DMS 273 (cell line): ENCODE measurements around the gene NFIC.

Experiments used
- DNase-seq: peaks from one replicate; lab custom pipeline; 2025; ENCODE audit not compliant: unreplicated experiment; lab: John Stamatoyannopoulos, UW

NFIC gene

DNA sequence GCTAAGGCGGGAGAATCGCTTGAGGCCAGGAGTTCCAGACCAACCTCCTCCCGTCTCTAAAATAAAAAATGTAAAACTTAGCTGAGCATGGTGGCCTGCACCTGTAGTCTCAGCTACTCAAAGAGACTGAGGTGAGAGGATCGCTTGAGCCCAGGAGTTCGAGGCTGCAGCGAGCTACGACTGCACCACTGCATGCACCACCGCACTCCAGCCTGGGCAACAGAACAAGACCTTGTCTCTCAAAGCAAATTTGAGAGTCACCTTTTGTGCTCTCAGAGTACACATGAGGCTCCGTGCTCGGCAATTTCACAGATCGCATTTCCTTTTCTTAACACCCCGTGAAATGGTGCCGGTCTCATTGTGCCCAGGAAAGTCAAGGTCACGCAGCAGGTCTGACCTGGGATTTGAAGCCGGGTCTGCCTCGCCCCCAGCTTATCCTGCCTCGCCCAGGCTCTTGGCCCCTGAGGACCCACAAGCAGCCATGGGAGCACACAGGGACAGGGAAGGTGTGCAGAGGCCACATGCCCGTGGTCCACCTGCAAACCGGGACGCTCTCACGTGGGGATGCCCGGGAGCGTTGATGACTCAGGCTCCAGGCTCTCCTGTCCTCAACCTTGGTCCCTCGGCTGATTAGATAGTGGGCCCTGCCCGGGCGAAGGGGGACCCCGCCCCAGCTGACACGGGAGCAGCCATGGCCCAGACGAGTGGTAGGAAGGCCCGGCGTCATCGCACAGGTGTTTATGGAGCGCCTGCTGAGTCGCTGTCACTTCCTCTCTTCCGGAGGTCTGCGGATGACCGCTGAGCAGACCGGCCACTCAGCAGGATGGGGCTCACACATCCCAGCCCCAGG lies 115.1 kb downstream of the NFIC start:
- DNase-seq, result no peak

DNA sequence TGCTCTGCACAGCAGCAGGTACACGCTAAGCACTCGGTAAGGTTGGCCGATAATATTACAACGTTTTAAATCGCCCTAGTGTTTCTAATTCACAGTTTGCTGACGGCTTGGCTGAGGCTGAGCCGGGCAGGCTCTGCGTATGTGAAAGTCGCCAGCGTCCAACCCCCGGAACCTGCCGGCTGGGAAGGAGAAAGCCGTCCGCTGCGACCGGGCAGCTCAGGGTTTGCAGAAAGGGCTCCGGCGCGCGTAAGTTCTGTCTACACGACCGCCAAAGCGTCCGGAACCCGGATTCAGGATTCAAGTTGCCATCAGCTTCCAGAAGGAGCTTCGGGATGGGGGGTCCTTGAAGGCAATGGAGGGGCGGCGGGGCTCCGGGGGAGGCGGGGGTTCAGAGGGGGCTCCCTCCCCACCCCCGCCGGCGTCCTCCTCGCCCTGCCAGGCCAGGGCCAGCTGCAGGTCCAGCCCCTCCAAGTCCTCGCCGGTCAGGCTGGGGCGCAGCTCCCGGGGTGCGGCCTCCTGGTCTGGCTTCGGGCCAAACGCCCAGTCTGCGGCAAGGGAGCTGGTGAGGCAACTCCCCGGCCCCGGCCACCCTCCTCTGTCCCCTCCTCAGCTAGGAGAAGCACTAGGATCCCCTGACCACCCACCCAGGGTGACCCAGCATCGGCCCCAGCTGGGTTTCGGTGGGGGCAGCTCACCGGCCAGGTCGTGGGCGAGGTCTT lies 116.3 kb downstream of the NFIC start:
- DNase-seq, result peak; percentile 52

DNA sequence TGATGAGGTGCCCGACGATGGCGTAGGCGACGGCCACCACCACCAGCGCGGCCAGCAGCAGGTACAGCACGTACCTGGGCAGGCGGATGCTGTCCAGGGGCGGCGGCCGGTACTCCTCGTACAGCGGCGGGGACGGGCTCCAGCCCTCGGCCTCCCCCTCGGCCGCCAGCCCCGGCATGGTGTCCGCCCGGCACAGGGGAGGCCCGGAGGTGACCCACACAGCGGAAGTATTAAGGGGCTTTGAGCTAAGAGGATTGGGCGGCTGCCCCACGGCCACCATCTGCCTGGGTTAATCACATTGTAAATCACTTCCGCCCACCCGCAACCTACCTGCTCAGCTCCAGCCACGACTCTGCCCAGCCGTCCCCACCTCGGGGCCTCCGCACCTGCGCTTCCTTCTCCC lies 116.8 kb downstream of the NFIC start, which contains the start of gene SMIM44:
SMIM44 (minus strand) TSS at position 216 of the 403 bp plus-strand sequence; CDS start at position 178, 38 bp downstream.
- DNase-seq, result no peak

DNA sequence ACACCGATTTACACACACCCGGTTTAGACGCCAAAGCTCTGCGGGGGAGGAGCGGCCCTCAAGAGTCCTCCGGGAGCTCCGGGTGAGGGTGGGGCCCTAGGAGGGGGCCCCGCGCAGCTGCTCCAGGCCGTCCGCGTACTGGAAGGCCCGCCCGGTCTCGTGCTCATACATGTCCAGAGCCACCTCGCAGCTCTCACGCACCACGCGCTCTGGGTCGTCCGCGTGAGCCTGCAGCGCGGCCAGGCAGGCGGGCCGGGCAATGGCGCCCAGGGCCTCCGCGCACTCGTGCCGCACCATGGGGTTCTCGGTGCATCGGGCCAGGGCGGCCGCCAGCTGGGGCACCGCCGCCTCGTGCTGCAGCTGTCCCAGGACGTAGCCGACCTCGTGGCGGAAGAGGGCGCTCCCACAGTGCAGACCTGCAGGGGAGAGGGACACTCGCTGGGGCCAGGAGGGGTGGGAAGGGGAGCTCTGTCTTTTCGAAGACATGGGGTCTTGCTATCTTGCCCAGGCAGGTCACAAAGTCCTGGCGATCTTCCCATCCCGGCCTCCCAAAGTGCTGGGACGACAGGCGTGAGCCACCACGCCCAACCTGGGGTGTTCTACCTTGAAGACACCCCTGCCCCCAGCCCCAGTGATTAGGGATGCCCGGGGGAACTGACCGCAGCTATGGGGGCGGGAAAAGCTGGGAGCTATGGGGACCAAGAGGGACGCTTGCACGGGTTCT lies 125.2 kb downstream of the NFIC start:
- DNase-seq, result no peak

DNA sequence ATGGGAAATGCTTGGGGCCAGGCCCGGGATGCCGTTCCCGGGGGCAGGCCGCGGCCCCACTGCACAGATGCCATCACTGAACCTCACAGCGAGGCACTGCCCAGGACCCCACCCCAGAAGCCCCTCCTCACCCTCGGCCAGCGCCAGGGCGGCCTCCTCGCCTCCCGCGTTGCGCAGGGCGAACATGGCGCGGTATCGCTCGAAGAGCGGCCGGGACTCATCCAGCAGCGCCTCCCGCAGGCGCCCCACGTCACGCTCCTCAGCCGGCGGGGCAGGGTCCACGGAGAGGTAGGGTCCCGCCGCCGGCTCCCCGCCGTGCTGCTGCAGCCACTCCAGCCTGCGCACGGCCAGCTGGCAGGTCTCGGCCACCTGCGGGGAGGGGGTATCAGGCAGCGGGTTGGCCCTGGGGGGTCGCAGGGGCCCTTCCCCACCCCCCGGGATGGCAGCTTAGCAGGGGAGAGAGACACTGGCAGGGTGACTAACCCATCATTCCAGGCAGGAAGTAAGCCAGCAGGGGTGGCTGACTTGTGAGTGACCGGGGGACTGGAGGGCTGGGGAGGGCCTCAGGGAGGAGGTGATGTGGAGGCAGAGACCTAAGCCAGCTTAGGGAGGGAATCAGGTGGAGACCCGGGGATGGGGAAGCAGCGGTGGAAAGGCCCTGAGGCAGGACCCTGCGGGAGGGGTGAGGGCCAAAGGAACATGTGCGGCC lies 125.9 kb downstream of the NFIC start:
- no peak for DNase-seq

DNA sequence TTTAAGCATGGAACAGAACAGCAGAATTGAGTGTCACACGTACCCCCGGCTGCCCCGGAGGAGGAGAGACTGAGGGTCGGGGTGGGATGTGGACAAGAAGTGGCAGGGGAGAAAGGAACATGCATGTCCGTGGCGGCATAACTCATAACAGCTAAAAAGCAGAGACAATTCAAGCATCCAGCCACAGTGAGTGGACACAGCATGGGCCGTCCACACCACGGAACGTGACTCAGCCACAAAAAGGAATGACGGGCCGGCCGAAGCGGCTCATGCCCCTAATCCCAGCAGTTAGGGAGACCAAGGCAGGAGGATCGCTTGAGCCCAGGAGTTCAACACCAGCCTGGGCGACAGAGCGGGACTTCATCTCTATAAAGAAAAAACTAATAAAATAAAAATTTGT lies 126.5 kb downstream of the NFIC start:
- DNase-seq, result no peak

DNA sequence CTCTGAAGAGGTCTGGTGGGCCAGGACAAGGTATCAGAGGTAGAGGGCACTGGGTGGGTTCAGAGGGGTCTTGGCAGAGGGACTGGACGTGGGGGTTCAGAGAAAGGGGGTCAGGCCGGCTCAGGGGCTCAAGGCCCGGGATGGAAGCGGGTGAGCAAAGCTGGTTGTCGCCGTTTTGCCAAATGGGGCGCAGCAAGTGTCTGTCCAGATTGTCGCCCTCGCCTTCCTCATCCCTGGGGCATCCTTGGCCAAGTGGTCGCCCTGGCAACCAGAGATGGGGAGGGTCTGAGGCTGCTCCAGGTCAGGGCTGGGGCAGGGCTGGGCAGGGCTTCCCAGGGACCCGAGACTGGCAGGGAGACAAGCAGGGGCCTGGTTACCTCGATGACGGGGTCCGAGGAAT lies 127.3 kb downstream of the NFIC start:
- no peak for DNase-seq

DNA sequence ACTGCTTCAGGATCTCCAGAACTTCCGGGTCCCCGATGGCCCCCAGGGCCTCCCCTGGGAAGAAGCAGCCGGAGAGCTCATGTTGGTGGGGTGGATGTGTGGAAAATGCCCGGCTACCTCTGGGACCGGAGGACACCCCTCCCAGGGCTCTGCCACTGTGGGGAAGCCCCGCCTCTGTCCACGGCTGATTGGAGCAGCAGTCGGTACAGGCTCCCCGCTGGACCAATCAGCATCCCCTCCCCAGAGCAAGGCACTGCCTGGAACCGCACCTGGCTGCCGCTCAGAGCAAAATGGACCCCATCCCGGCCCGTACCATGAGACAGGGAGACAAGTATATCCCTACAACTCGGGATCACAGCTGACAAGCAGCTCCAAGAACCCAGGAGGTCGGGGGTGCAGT lies 127.7 kb downstream of the NFIC start:
- peak; percentile 55 for DNase-seq

DNA sequence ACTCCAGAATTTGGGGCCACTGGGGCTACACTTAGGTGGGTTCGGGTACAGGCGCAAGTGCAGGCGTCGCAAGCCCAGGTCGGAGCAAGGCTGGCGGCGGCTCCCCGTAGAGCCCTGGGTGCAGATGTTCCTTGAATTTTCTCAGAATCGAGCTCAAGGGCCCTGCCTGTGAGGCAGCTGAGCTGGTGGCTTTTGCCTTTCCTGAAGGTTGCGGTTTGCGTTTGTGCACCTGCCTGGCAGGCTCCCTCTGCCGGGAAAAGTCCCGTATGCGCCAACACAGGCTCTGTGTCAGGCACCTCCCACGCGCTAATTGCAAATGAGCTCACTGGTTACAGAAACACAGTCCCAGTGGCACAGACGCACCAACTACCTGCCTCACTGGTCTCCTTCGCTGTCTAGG lies 128.2 kb downstream of the NFIC start:
- DNase-seq, result peak; percentile 29

DNA sequence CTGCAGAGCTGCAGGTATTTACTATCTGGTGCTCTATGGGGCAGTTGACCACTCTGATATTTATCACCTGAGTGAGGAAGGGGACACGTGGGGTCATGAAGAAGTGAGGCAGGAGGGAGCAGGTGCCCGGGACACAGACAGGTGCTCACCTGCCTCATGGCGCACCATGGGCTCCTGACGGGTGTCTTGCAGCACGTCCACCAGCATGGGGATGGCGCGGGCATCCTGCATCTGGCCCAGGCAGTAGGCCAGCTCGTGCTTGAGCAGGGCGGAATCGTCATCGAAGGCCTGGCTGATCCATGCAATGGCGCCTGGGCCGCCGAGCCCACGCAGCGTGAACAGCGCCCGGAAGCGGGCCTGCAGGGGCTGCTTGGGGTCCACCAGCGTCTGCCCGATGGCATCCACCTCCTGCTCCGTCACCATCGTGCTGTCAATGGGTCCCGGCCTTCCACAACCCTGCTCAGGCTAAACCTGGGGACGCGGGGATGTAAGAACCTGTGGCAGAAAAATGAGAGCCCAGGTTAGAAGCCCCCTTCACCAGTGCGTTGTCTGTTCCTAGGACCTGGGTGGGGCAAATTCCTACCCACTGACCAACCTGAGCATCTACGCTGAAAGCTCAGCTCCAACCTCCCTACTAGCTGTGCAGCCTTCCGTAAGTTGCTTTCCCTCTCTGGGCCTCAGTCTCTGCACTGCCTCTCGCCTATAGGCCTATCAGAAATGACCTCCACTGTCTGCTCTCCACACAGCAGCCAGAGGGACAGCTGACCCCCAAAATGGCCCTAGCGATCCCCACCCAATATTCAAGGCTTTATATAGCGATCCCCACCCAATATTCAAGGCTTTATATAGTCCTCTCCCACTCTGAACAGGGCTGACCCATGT lies 130.2 kb downstream of the NFIC start:
- DNase-seq, result no peak

DNA sequence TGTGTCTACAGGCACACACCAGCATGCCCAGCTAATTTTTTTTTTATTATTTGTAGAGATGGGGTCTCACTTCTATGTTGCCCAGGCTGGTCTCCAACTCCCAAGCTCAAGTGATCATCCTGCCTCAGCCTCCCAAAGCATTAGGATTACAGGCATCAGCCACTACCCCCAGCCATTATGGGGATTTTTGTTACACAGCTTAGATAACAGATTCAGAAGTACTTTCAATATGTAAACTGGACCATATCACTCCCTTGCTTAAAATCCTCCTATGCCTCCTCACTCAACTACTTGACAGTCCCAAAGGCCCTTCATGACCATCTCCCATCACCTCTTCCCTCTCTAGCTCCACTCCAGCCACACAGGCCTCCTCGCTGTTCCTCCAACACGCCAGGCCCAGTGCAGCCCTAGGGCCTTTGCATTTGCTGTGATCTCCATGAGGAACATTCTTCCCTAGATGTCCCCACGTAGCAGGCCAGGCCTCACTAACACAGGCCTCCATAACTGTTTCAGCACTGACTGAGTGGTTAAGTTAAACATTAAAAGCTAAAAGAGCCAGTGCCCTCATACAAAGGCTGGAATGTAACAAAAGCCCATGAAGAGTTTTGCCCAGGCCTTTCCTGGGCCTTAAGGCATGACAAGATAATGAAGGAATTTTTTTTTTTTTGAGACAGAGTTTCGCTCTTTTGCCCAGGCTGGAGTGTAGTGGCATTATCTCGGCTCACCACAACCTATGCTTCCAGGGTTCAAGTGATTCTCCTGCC lies 131.6 kb downstream of the NFIC start:
- DNase-seq, result no peak

DNA sequence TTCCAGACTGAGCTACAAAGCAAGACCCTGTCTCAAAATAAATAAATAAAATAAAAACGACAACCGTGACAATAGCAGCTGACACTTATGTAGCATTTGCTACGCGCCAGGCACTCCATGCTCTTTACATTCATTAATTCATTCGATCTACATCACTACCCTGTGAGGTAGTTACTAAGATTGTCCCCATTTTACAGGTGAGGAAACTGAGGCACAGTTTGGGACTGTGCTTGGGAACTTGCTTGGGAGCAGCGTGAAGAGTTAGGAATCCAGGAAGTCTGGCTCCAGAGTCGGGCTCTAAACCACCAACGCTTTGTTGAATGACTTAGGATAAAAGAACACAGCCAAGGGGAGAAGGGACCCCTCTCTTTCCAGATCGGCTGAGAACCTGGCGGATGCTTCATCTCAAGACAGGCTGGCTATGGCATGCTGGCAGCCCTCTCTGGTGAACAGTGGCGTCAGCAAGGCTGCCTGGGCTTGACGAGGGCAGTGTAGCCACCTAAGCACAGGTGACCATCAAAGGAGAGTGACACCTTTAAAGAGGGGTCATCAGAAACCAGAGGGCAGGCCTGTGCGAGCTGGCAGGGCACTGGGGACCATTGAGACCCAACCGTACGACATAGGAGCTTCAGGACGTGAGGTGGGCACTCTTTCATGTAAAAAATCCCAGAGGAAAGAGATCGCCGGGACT lies 133.5 kb downstream of the NFIC start:
- peak; percentile 39 for DNase-seq

DNA sequence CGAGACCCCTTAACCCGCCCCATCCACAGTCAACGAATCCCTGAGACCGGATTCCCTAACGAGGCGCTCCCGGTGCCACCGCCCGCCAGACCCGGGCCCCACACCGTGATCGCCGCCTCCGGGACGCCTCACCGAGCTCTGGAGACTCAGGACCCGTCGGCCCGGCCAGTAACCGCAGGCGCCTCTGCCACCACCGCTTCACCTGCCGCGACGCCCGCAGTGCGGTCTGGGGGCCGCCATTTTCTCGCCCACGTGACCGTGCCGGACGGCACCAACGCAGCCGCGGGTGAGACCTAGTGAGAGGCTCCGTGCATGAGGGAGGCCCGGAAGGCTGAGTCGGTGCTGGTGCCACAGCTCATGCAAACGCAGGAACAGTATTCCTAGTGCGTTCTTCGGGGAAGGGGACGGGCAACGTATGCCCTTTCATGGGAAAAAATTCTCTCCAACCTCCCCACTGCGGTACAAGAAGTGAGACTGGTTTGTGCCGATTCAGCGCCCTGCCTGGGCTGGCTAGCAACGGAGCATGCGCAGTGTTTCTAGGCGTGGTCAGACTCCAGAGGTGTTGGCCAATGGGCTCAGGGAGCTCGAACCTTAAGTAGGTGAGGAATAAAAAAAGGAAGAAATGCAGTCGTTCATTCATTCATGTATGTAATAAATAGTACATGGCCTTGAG lies 134.2 kb downstream of the NFIC start, which contains the start of gene DOHH:
DOHH (minus strand) TSS at position 246 of the 673 bp plus-strand sequence. CDS start 3,860 bp downstream, outside the sequence.
- peak; percentile 98 for DNase-seq

DNA sequence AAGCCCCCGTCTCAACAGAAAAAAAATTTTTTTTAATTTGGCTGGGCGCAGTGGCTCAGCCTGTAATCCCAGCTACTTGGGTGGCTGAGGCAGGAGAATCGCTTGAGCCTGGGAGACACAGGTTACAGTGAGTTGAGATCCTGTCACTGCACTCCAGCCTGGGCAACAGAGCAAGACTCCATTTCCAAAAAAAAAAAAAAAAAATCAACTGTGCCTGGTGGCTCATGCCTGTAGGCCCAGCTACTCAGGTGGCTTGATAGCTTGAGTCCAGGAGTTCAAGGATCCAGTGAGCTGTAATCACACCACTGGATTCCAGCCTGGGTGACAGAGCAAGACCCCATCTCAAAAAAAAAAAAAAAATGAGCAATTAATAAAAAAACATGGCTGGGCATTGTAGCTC lies 135.4 kb downstream of the NFIC start:
- no peak for DNase-seq

DNA sequence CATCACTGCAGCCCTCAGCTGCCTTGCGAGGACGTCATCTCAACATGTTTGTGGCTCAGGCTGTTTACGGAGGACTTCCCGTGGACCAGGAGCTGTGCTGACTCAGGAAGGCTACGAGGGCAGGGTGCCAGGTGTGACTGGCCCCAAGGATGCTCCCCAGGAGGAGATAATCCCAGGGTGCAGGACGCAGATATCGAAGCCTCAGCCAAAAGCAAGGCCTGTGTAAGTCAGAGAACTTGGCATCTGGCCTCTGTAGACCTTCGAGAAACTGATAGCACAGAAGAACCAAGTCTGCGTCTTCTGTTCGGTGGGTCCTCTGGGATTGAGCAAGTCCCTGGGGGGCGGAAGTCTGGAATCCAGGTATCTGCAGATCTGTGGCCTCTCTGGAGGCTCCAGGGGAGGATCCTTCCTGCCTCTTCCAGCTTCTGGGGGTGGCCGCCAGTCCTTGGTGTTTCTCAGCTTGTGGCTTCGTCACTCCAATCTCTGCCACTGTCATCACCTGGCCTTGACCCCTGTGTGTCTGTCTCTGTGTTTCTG lies 136.7 kb downstream of the NFIC start:
- no peak for DNase-seq

DNA sequence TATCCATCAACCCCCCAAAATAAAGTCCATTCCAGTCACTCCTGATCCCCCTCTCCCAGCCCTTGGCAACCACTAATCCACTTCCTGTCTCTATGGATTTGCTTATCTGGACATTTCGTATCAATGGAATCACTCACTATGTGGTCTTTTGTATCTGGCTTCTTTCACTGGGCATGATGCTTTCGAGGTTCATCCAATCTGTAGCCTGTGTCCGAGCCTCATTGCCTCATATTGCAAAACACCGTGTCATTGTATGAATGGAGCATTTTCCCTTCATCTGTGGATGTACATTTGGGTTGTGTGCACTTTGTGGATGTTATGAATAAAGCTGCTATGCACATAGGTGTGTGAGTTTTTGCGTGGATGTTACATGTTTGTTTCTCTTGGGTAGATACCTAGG lies 138.4 kb downstream of the NFIC start:
- DNase-seq, result no peak

DNA sequence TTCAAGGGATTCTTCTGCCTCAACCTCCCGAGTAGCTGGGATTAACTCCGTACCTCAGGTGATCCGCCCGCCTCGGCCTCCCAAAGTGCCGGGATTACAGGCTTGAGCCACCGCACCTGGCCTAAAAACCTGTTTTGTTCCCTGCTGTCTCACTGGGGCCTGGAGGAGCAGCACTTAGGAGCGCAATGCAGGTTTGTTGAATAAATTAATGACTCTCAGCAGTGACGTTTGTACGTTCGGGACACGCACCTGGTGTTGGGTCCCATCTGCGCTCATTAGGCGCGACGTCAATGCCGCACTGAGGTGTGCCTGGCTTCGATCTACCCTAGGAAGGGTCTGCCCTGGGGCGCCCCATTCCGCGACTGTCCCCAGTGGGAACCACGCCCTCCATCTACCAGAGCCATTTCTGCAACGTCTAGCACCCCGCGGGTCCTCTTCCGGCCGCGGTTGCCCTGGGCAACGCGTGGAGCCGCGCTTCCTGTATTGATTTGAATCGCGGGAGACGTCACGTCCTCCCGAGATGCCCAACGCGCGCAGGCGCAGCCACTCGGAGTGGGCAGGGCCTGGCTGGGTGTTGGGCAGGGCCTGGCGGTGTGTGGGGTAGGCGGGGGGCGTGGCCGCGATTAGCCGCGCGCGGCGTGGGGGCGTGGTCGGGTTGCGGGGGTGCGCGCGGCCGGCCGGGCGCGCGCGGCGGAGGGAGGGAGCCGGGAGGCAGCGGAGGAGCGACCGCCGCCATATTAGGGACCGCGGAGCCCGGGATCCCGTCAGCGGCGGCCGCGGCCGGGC lies 139.4 kb downstream of the NFIC start, which contains the start of gene FZR1:
FZR1 (plus strand) TSS at position 714 of the 786 bp plus-strand sequence. CDS start 16,679 bp downstream, outside the sequence.
- peak; percentile 99 for DNase-seq
